Inflammatory macrophage treated with lipopolysaccharide for 4 hours (primary cell): ENCODE measurements around the gene ACOT11.

Source experiments
- DNase-seq: peaks from one replicate; pipeline ENCODE4 v3.0.0-alpha.2; 2020

Gene ACOT11

GRCh38 chr1:54652168-54652567, 104.1 kb downstream of the ACOT11 start:
- DNase-seq: peak; percentile 52

- no peak for DNase-seq
Measured at GRCh38 chr1:54653036-54653435, 105.0 kb downstream of the ACOT11 start.

- no peak for DNase-seq
Measured at GRCh38 chr1:54658164-54658913, 110.3 kb downstream of the ACOT11 start.
